PC-9 (cell line): ENCODE results near the gene TMEM63C. TPM values are rescaled to one million over a fixed set of nuclear protein-coding genes. Genes with fewer than 3 reads are reported as not detected.
A peak's percentile ranks its signal among the peaks of the same experiment; 100 is the strongest.

ENCODE experiments used
- BruUV-seq: library from RNA; stranded (reverse); fragments of 400-500 nt; replicated peaks from 2 replicates; lab custom pipeline; 2021; lab: Mats Ljungman, UMichigan
- CTCF ChIA-PET: fragments of 300-600 bp; sonication (Branson Sonifier 250); formaldehyde crosslinking; loops from one replicate; lab custom pipeline; 2022; ENCODE audit warnings: antibody characterized with exemption; lab: Charles Lee
- POLR2A ChIA-PET: fragments of 300-600 bp; sonication (Branson Sonifier 250); formaldehyde crosslinking; loops from one replicate; lab custom pipeline; 2022; ENCODE audit warnings: antibody characterized with exemption; ENCODE audit not compliant: unreplicated experiment; lab: Charles Lee
- DNase-seq, 2 experiments: peaks; one replicate each; pipeline versions ENCODE4 v3.0.0 to v3.0.0-alpha.2; 2015 to 2022; ENCODE audit warnings: mixed read lengths in 1 of 2
- H2AFZ ChIP-seq: fragments of 200-600 bp; sonication (generic); 2 replicates; pipeline ENCODE4 v1.8.1; 2017; ENCODE audit warnings: antibody characterized with exemption
- H3F3A ChIP-seq: fragments of 200-600 bp; sonication (generic); 2 replicates; pipeline ENCODE4 v1.8.1; 2017; ENCODE audit warnings: antibody characterized with exemption, mild to moderate bottlenecking, low read depth; ENCODE audit not compliant: insufficient read depth
- H3K27ac ChIP-seq: fragments of 200-600 bp; sonication (generic); 2 replicates; pipeline ENCODE4 v1.6.1; 2016; ENCODE audit warnings: mixed run types
- H3K27me3 ChIP-seq: fragments of 200-600 bp; sonication (generic); 2 replicates; pipeline ENCODE4 v1.6.1; 2016; ENCODE audit warnings: low read depth, mixed run types; ENCODE audit not compliant: insufficient read depth
- H3K36me3 ChIP-seq: fragments of 200-600 bp; sonication (generic); 2 replicates; pipeline ENCODE4 v1.6.1; 2016; ENCODE audit warnings: low read depth, mixed run types
- H3K4me1 ChIP-seq: fragments of 200-600 bp; sonication (generic); replicated peaks from 2 replicates; pipeline ENCODE4 v1.6.1; 2016; ENCODE audit warnings: mixed run types; ENCODE audit not compliant: insufficient read depth
- H3K4me2 ChIP-seq: fragments of 200-600 bp; sonication (generic); 2 replicates; pipeline ENCODE4 v1.6.1; 2017; ENCODE audit warnings: mixed run types
- H3K4me3 ChIP-seq: fragments of 200-600 bp; sonication (generic); 2 replicates; pipeline ENCODE4 v1.6.1; 2016; ENCODE audit warnings: mixed run types
- H3K79me2 ChIP-seq: fragments of 200-600 bp; sonication (generic); 2 replicates; pipeline ENCODE4 v1.6.1; 2017; ENCODE audit warnings: low read depth, mixed run types
- H3K9me2 ChIP-seq: fragments of 200-600 bp; sonication (generic); 2 replicates; pipeline ENCODE4 v1.8.1; 2017; ENCODE audit warnings: mild to moderate bottlenecking; ENCODE audit not compliant: insufficient read depth
- H3K9me3 ChIP-seq: fragments of 200-600 bp; sonication (generic); 2 replicates; pipeline ENCODE4 v1.8.1; 2016; ENCODE audit warnings: low read depth; ENCODE audit not compliant: insufficient read depth
- H4K20me1 ChIP-seq: fragments of 200-600 bp; sonication (generic); 2 replicates; pipeline ENCODE4 v1.8.1; 2017; ENCODE audit not compliant: insufficient read depth
- EZH2 ChIP-seq: fragments of 200-600 bp; sonication (generic); IDR thresholded peaks from 2 replicates; pipeline ENCODE4 v1.8.0; 2017; ENCODE audit warnings: antibody characterized with exemption, low read depth
- intact Hi-C: fragments of 100-400 bp; cut with micrococcal nuclease; formaldehyde crosslinking; loops from one replicate; pipeline ENCODE4 v1.10.0; 2022; ENCODE audit not compliant: unreplicated experiment
- total RNA-seq: library from RNA; stranded (reverse); gene quantifications from 2 replicates; pipeline ENCODE4 v1.2.3, GENCODE V29; 2021
- TF ChIP-seq, protein P1 (sequence below): fragments of 200-600 bp; sonication (generic); conservative IDR thresholded peaks from 2 replicates; pipeline ENCODE4 v1.6.1; 2017; ENCODE audit warnings: mixed run types, antibody characterized with exemption, mild to moderate bottlenecking, moderate library complexity

Gene TMEM63C
- total RNA-seq, 1 experiment from 2014 or later: 2.2 TPM

DNA sequence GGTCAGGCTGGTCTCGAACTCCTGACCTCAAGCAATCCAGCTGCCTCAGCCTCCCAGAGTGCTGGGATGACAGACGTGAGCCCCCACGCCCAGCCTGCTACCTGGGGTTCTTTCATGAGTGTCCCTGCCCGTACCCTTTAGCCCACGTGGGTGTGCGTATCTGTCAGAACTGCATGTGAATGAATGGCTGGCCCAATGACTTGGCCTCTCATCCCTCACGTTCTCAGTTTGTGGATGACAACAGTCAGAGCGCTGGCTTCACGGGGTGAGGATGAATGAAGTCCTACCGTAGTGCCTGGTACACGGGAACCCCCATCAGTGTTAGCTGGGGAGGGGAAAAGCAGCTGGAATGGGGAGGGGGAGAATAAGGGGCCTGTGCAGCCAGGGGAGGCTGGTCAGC, 23.9 kb upstream of the TMEM63C start:
- peaks cover 73% of the 10 kb centered on the region for H3K27me3 ChIP-seq
- no peak overlapping the region for H3K27ac ChIP-seq
- no peaks in the 10 kb centered on the region for H4K20me1 ChIP-seq
- H3K36me3 ChIP-seq: no peaks in the 10 kb centered on the region
- BruUV-seq: no TSS peak
- H3K9me3 ChIP-seq: no peaks in the 10 kb centered on the region
- no peaks in the 10 kb centered on the region for H3F3A ChIP-seq
- H3K9me2 ChIP-seq: no peaks in the 10 kb centered on the region
- H3K4me1 ChIP-seq: no peaks in the 10 kb centered on the region
- ChIA-PET CTCF (interaction anchor here (0.6 kb wide), 1 partner anchor 161 kb away, joined by 3 read pairs; no protein-coding TSS in a partner anchor), POLR2A (no interaction called here)
- no peak for DNase-seq
- H3K79me2 ChIP-seq: no peaks in the 10 kb centered on the region
- no peak overlapping the region for H3K4me2 ChIP-seq
- TF ChIP-seq, protein P1, sequence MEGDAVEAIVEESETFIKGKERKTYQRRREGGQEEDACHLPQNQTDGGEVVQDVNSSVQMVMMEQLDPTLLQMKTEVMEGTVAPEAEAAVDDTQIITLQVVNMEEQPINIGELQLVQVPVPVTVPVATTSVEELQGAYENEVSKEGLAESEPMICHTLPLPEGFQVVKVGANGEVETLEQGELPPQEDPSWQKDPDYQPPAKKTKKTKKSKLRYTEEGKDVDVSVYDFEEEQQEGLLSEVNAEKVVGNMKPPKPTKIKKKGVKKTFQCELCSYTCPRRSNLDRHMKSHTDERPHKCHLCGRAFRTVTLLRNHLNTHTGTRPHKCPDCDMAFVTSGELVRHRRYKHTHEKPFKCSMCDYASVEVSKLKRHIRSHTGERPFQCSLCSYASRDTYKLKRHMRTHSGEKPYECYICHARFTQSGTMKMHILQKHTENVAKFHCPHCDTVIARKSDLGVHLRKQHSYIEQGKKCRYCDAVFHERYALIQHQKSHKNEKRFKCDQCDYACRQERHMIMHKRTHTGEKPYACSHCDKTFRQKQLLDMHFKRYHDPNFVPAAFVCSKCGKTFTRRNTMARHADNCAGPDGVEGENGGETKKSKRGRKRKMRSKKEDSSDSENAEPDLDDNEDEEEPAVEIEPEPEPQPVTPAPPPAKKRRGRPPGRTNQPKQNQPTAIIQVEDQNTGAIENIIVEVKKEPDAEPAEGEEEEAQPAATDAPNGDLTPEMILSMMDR: no peak
- no peak for TF ChIP-seq EZH2
- intact Hi-C loops: loop anchor here (10.0 kb wide), 1 partner anchor 547 kb away; the partner anchor contains the start of genes ALKBH1 and SLIRP
- no peak overlapping the region for H3K4me3 ChIP-seq
- H2AFZ ChIP-seq: no peak overlapping the region

DNA sequence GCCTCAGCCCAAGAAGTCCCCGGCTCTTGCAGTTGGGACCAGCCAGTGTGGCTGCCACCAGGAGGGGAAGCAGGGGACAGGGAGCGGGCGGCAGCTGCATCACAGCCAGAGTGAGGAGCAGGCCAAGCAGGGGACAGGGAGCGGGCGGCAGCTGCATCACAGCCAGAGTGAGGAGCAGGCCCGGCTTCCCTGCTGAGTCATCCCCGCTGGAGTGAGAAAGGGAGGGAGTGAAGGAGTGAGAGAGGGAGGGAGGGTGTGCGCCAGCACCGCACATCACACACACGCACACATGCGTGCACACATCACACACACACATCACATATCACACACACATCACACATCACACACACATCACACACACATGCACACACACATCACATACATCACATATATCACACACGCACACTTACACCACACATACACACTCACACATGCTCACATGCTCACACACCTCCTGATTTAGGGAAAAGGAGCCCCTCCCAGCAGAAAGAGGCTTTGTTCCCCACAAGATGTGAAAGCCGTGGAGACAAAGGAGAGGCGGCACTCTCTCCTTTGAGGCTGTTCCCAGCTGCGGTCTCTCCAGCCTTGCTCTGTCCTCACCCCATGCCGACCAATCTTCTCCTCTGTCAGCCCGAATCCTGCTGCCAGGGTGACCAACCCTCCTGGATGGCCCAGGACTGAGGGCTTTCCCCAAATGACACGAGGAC, 23.3 kb upstream of the TMEM63C start:
- no peaks in the 10 kb centered on the region for H4K20me1 ChIP-seq
- ChIA-PET POLR2A (no interaction called here), CTCF (interaction anchor here (0.6 kb wide), 1 partner anchor 161 kb away, joined by 3 read pairs; no protein-coding TSS in a partner anchor)
- no peak overlapping the region for H3K4me3 ChIP-seq
- H3K27ac ChIP-seq: no peak overlapping the region
- H3K9me2 ChIP-seq: no peaks in the 10 kb centered on the region
- BruUV-seq: no TSS peak
- no peaks in the 10 kb centered on the region for H3K4me1 ChIP-seq
- DNase-seq: peak in 1 of 2 experiments; percentile 69
- H2AFZ ChIP-seq: no peak overlapping the region
- peaks cover 73% of the 10 kb centered on the region for H3K27me3 ChIP-seq
- intact Hi-C loops: loop anchor here (10.0 kb wide), 1 partner anchor 546 kb away; the partner anchor contains the start of genes ALKBH1 and SLIRP
- no peaks in the 10 kb centered on the region for H3K9me3 ChIP-seq
- H3K79me2 ChIP-seq: no peaks in the 10 kb centered on the region
- TF ChIP-seq EZH2: no peak
- TF ChIP-seq, protein P1: no peak
- no peak overlapping the region for H3K4me2 ChIP-seq
- no peaks in the 10 kb centered on the region for H3K36me3 ChIP-seq
- H3F3A ChIP-seq: no peaks in the 10 kb centered on the region

DNA sequence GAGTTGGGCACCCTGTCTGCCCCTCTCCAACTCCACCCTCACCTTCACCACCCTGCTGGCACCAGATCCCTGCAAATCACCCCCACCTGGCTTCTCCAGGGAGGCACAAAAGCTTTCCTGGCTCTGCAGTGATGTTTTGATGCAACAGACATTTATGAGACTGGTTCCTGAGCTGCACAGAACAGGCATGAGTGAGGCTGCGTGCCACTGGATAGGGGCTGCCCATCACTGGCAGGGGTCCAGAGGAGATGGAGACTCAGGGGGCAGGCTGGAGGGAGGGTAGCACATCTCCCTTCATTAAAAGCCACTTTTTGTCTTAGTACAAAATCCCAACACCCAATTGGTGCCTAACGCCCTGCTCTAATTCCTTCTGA, 22.7 kb upstream of the TMEM63C start:
- Histone ChIP-seq H2AFZ (no peak overlapping the region), H3K27me3 (peaks cover 72% of the 10 kb centered on the region), H3K4me2 (no peak overlapping the region), H3F3A (no peaks in the 10 kb centered on the region), H4K20me1 (no peaks in the 10 kb centered on the region), H3K9me3 (no peaks in the 10 kb centered on the region), H3K4me3 (no peak overlapping the region), H3K9me2 (no peaks in the 10 kb centered on the region), H3K27ac (no peak overlapping the region), H3K4me1 (no peaks in the 10 kb centered on the region), H3K79me2 (no peaks in the 10 kb centered on the region), H3K36me3 (no peaks in the 10 kb centered on the region)
- POLR2A ChIA-PET: no interaction called here
- CTCF ChIA-PET: no interaction called here
- BruUV-seq: no TSS peak
- intact Hi-C loops: loop anchor here (10.0 kb wide), 1 partner anchor 546 kb away; the partner anchor contains the start of genes ALKBH1 and SLIRP
- no peak for TF ChIP-seq EZH2
- TF ChIP-seq, protein P1: no peak
- no peak for DNase-seq
